Measurements from ENCODE around the gene SPIN3. TPM values are rescaled to one million over a fixed set of nuclear protein-coding genes. Genes with fewer than 3 reads are reported as not detected.

The SPIN3 gene
- total RNA-seq, 1 experiment from 2014 or later: 7.4 TPM

DNA sequence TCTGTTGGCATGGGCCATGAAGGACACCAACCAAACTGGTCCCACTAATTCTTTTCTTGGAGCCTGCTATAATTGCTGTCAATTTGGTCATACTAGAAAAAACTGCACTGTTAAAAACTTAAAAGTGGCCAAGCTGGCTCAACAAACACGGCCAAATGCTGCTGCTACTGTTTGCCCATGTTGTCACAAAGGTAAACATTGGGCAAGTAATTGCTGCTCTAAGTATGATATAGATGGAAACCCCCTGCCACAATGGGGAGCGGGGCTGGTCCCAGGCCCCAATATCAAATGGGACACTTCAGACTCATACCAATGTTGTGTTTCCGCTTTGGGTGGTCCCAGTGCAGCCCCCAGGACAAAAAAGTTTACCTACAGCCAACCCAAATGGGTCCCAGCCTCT, 52.1 kb downstream of the SPIN3 start:
- H3K36me3 ChIP-seq (replicated peaks; ENCODE audit: control insufficient read depth, insufficient read depth, low read length): no peaks in the 10 kb centered on the region
- no peak overlapping the region for H3K4me3 ChIP-seq (ENCODE audit: insufficient read depth, low read depth, low read length)
- no peak for DNase-seq
- no peaks in the 10 kb centered on the region for H3K27me3 ChIP-seq (ENCODE audit: control insufficient read depth, insufficient read depth, low read length)

Other genes starting within 250 kb of the SPIN3 start
- gene SPIN2B, start 126.0 kb upstream of the SPIN3 start, total RNA-seq (2014; rRNA removed; shearing (Covaris generic)): 7.7 and 10.4 TPM in 2 replicates
- gene SPIN2A, start 141.9 kb upstream of the SPIN3 start, total RNA-seq (2014; rRNA removed; shearing (Covaris generic)): 1.4 and 2.0 TPM in 2 replicates